ENCODE data around the gene NAA11.

Gene NAA11

DNA sequence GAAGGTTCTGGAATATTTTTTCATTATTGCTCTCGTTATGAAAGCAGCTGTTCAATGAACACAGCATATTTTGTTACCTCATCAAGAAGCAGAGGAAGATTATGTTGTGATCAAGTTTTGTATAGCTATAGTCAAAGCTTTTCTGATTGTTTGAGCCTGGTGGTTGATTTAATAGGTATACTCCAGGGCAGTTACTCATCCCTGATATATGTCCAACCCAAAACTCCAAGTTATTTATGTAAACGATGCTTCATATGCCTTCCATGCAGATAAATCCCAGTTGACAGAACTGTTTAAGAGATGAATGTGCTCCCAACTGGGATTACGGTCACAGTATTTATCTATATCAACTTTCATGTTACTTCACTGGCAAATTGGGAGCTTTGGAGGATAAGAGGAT is 19.1 kb downstream of the NAA11 start:
- H2BK12ac ChIP-seq (ENCODE audit: low read length), result no peak overlapping the region
- H3K36me3 ChIP-seq (ENCODE audit: control insufficient read depth in 1 of 2, insufficient read depth in 2 of 2, low read length in 2 of 2), result no peaks in the 10 kb centered on the region
- no peak overlapping the region for H2AK5ac ChIP-seq (ENCODE audit: low read length)
- no peak overlapping the region for H4K12ac ChIP-seq (ENCODE audit: low read depth, low read length)
- H3K4ac ChIP-seq (ENCODE audit: low read depth, low read length), result no peak overlapping the region
- no peaks in the 10 kb centered on the region for H3K79me2 ChIP-seq (ENCODE audit: control insufficient read depth, insufficient read depth, low read length, poor library complexity)
- H2AFZ ChIP-seq (ENCODE audit: insufficient read depth, low read length, poor library complexity), result no peak overlapping the region
- no peak overlapping the region for H3K27ac ChIP-seq (ENCODE audit: low read depth, low read length)
- no peak overlapping the region for H3K14ac ChIP-seq (ENCODE audit: low read length)
- H3K4me2 ChIP-seq (ENCODE audit: low read length), result no peak overlapping the region
- no peak overlapping the region for H3K18ac ChIP-seq (ENCODE audit: low read length)
- H3K79me1 ChIP-seq (ENCODE audit: low read length), result no peaks in the 10 kb centered on the region
- no CpG with 5 or more reads among the region's 3 CpGs for WGBS (ENCODE audit: extremely low coverage, insufficient coverage, insufficient read length)
- H3K4me3 ChIP-seq (ENCODE audit: low read depth, low read length), result no peak overlapping the region
- H3K9ac ChIP-seq (ENCODE audit: low read length), result no peak overlapping the region
- H3K23ac ChIP-seq (ENCODE audit: low read length), result no peak overlapping the region
- H2BK120ac ChIP-seq (ENCODE audit: insufficient read depth, low read length, poor library complexity), result no peak overlapping the region
- no peak overlapping the region for H2BK5ac ChIP-seq (ENCODE audit: low read depth, low read length, poor library complexity)
- no peak overlapping the region for H4K91ac ChIP-seq (ENCODE audit: low read depth, low read length)
- no peaks in the 10 kb centered on the region for H3K27me3 ChIP-seq (ENCODE audit: insufficient read depth, low read length)
- no peak overlapping the region for H4K8ac ChIP-seq (ENCODE audit: low read depth, low read length)
- no peaks in the 10 kb centered on the region for H3K9me3 ChIP-seq (ENCODE audit: insufficient read depth, low read depth, low read length)
- no peaks in the 10 kb centered on the region for H3K4me1 ChIP-seq (ENCODE audit: control insufficient read depth in 1 of 2, insufficient read depth in 2 of 2, low read length in 2 of 2)
- DNase-seq, result no peak

DNA sequence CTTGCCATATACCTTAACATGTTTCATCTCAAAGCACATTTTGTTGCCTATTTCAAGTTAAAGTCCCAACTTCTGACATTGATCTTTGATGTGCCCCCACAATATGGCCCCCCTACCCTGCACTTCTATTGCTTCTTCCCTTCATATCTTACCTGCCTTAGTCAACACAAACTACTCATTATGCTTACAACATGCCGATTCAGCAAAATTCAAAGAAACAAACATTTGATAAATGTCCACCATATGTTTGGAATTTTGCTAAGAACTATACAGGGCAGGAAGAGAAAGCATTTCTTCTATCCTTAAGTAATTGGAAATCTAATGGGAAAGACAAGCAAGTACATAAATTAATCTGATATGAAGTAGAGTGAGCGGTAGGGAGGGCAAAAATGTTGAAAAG is 25.6 kb downstream of the NAA11 start:
- H4K12ac ChIP-seq (ENCODE audit: low read depth, low read length), result no peak overlapping the region
- H3K9me3 ChIP-seq (ENCODE audit: insufficient read depth, low read depth, low read length), result no peaks in the 10 kb centered on the region
- 100% methylated on average over 1 of the region's 2 CpGs for WGBS (ENCODE audit: extremely low coverage, insufficient coverage, insufficient read length)
- H3K79me1 ChIP-seq (ENCODE audit: low read length), result no peaks in the 10 kb centered on the region
- H4K8ac ChIP-seq (ENCODE audit: low read depth, low read length), result no peak overlapping the region
- no peak overlapping the region for H2BK120ac ChIP-seq (ENCODE audit: insufficient read depth, low read length, poor library complexity)
- H3K23ac ChIP-seq (ENCODE audit: low read length), result no peak overlapping the region
- H2BK5ac ChIP-seq (ENCODE audit: low read depth, low read length, poor library complexity), result no peak overlapping the region
- no peak overlapping the region for H3K4me2 ChIP-seq (ENCODE audit: low read length)
- H3K9ac ChIP-seq (ENCODE audit: low read length), result no peak overlapping the region
- no peak overlapping the region for H2AK5ac ChIP-seq (ENCODE audit: low read length)
- no peak overlapping the region for H2BK12ac ChIP-seq (ENCODE audit: low read length)
- no peak overlapping the region for H3K27ac ChIP-seq (ENCODE audit: low read depth, low read length)
- no peak overlapping the region for H3K14ac ChIP-seq (ENCODE audit: low read length)
- H3K4me3 ChIP-seq (ENCODE audit: low read depth, low read length), result no peak overlapping the region
- no peak overlapping the region for H3K4ac ChIP-seq (ENCODE audit: low read depth, low read length)
- no peaks in the 10 kb centered on the region for H3K36me3 ChIP-seq (ENCODE audit: control insufficient read depth in 1 of 2, insufficient read depth in 2 of 2, low read length in 2 of 2)
- no peaks in the 10 kb centered on the region for H3K27me3 ChIP-seq (ENCODE audit: insufficient read depth, low read length)
- H3K79me2 ChIP-seq (ENCODE audit: control insufficient read depth, insufficient read depth, low read length, poor library complexity), result no peaks in the 10 kb centered on the region
- H2AFZ ChIP-seq (ENCODE audit: insufficient read depth, low read length, poor library complexity), result no peak overlapping the region
- no peak overlapping the region for H4K91ac ChIP-seq (ENCODE audit: low read depth, low read length)
- no peak overlapping the region for H3K18ac ChIP-seq (ENCODE audit: low read length)
- DNase-seq, result no peak
- no peaks in the 10 kb centered on the region for H3K4me1 ChIP-seq (ENCODE audit: control insufficient read depth in 1 of 2, insufficient read depth in 2 of 2, low read length in 2 of 2)

DNA sequence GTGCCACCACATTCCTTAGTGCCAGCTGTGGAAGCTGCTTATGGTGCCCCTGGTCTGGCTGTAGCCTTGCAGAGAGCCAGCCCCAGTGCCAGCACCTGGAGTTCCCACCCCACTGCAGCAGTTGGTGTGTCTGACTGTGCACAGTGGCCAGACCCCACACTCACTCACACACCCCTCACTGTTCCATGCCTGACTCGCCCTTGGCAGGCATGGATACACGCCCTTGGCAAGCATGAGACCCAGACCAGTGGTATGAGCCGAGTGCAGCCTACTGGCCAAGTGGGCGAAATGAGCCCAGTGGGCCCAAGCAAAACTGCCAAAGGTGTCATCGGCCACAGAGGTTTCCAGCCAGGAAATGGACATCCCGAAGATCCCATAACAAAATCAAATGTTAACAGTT is 27.4 kb downstream of the NAA11 start:
- H2BK5ac ChIP-seq (ENCODE audit: low read depth, low read length, poor library complexity), result no peak overlapping the region

GRCh38 chr4:79298027-79298426 is 27.8 kb downstream of the NAA11 start:
- WGBS (ENCODE audit: extremely low coverage, insufficient coverage, insufficient read length), result no CpG with 5 or more reads among the region's 6 CpGs
- H2BK120ac ChIP-seq (ENCODE audit: insufficient read depth, low read length, poor library complexity), result no peak overlapping the region
- H2AFZ ChIP-seq (ENCODE audit: insufficient read depth, low read length, poor library complexity), result no peak overlapping the region
- no peak overlapping the region for H2BK5ac ChIP-seq (ENCODE audit: low read depth, low read length, poor library complexity)
- no peak for DNase-seq
- no peak overlapping the region for H3K23ac ChIP-seq (ENCODE audit: low read length)
- no peak overlapping the region for H3K27ac ChIP-seq (ENCODE audit: low read depth, low read length)
- no peak overlapping the region for H4K12ac ChIP-seq (ENCODE audit: low read depth, low read length)
- no peaks in the 10 kb centered on the region for H3K36me3 ChIP-seq (ENCODE audit: control insufficient read depth in 1 of 2, insufficient read depth in 2 of 2, low read length in 2 of 2)
- no peak overlapping the region for H4K91ac ChIP-seq (ENCODE audit: low read depth, low read length)
- H3K4ac ChIP-seq (ENCODE audit: low read depth, low read length), result no peak overlapping the region
- H2BK12ac ChIP-seq (ENCODE audit: low read length), result no peak overlapping the region
- no peak overlapping the region for H3K4me3 ChIP-seq (ENCODE audit: low read depth, low read length)
- no peak overlapping the region for H3K4me2 ChIP-seq (ENCODE audit: low read length)
- H4K8ac ChIP-seq (ENCODE audit: low read depth, low read length), result no peak overlapping the region
- H3K79me1 ChIP-seq (ENCODE audit: low read length), result no peaks in the 10 kb centered on the region
- no peaks in the 10 kb centered on the region for H3K27me3 ChIP-seq (ENCODE audit: insufficient read depth, low read length)
- H3K79me2 ChIP-seq (ENCODE audit: control insufficient read depth, insufficient read depth, low read length, poor library complexity), result no peaks in the 10 kb centered on the region
- H2AK5ac ChIP-seq (ENCODE audit: low read length), result no peak overlapping the region
- no peak overlapping the region for H3K14ac ChIP-seq (ENCODE audit: low read length)
- H3K9ac ChIP-seq (ENCODE audit: low read length), result no peak overlapping the region
- no peaks in the 10 kb centered on the region for H3K9me3 ChIP-seq (ENCODE audit: insufficient read depth, low read depth, low read length)
- no peak overlapping the region for H3K18ac ChIP-seq (ENCODE audit: low read length)
- H3K4me1 ChIP-seq (ENCODE audit: control insufficient read depth in 1 of 2, insufficient read depth in 2 of 2, low read length in 2 of 2), result no peaks in the 10 kb centered on the region

More for the DNA sequence above, 27.4 kb downstream of the NAA11 start:
- Histone ChIP-seq H3K27me3 (ENCODE audit: insufficient read depth, low read length) (no peaks in the 10 kb centered on the region), H3K4me1 (ENCODE audit: control insufficient read depth in 1 of 2, insufficient read depth in 2 of 2, low read length in 2 of 2) (no peaks in the 10 kb centered on the region), H3K4ac (ENCODE audit: low read depth, low read length) (no peak overlapping the region), H2BK12ac (ENCODE audit: low read length) (no peak overlapping the region), H2AK5ac (ENCODE audit: low read length) (no peak overlapping the region), H3K4me3 (ENCODE audit: low read depth, low read length) (no peak overlapping the region), H4K91ac (ENCODE audit: low read depth, low read length) (no peak overlapping the region), H4K12ac (ENCODE audit: low read depth, low read length) (no peak overlapping the region), H3K79me1 (ENCODE audit: low read length) (no peaks in the 10 kb centered on the region), H3K9me3 (ENCODE audit: insufficient read depth, low read depth, low read length) (no peaks in the 10 kb centered on the region), H2BK120ac (ENCODE audit: insufficient read depth, low read length, poor library complexity) (no peak overlapping the region), H3K4me2 (ENCODE audit: low read length) (no peak overlapping the region), H2AFZ (ENCODE audit: insufficient read depth, low read length, poor library complexity) (no peak overlapping the region), H3K14ac (ENCODE audit: low read length) (no peak overlapping the region), H4K8ac (ENCODE audit: low read depth, low read length) (no peak overlapping the region), H3K23ac (ENCODE audit: low read length) (no peak overlapping the region), H3K79me2 (ENCODE audit: control insufficient read depth, insufficient read depth, low read length, poor library complexity) (no peaks in the 10 kb centered on the region), H3K9ac (ENCODE audit: low read length) (no peak overlapping the region), H3K36me3 (ENCODE audit: control insufficient read depth in 1 of 2, insufficient read depth in 2 of 2, low read length in 2 of 2) (no peaks in the 10 kb centered on the region), H3K27ac (ENCODE audit: low read depth, low read length) (no peak overlapping the region), H3K18ac (ENCODE audit: low read length) (no peak overlapping the region)
- DNase-seq, result no peak
- whole genome bisulfite sequencing (ENCODE audit: extremely low coverage, insufficient coverage, insufficient read length), result no CpG with 5 or more reads among the region's 6 CpGs

Measured in trophoblast cell (in vitro differentiated cells and primary cell).